ENCODE results near the gene BEND2.
"Not testable (repeated sequence)": the region's sequence is repeated elsewhere in the genome, so short reads cannot be mapped to it uniquely, and the experiment has no call there.

BEND2 gene

DNA sequence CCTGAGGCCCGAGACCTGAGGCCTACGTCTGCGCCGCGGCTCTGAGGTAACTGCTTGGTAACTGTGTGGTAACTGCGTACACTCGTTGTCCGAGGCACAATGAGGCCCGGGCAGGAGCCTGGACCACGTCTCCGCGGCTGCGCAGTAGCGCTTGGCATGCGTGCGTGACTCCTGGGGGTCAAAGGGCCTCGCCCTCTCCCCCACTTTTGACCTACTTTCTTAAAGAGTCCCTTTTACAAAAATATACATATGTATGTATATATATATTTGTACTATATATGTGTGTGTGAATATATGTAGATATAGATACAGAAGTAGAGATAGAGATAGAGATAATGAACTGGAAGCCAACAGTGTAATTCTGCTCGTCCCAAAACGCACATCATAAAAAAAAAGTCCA is at the start of gene BEND2:
BEND2 (minus strand) TSS at position 101 of the 400 bp plus-strand sequence. CDS start 136 bp downstream, outside the sequence.
- Mint-ChIP-seq H3K4me3 (no peak within 1 kb of the TSS), H3K36me3 (ENCODE audit: low read depth) (peaks cover 4% of the 10 kb centered on the region), H3K27ac (no peak within 1 kb of the TSS), H3K9me3 (peaks cover 19% of the 10 kb centered on the region), H3K27me3 (ENCODE audit: low read depth) (no peaks in the 10 kb centered on the region), H3K4me1 (no peaks in the 10 kb centered on the region)
- TF ChIP-seq, protein P1, sequence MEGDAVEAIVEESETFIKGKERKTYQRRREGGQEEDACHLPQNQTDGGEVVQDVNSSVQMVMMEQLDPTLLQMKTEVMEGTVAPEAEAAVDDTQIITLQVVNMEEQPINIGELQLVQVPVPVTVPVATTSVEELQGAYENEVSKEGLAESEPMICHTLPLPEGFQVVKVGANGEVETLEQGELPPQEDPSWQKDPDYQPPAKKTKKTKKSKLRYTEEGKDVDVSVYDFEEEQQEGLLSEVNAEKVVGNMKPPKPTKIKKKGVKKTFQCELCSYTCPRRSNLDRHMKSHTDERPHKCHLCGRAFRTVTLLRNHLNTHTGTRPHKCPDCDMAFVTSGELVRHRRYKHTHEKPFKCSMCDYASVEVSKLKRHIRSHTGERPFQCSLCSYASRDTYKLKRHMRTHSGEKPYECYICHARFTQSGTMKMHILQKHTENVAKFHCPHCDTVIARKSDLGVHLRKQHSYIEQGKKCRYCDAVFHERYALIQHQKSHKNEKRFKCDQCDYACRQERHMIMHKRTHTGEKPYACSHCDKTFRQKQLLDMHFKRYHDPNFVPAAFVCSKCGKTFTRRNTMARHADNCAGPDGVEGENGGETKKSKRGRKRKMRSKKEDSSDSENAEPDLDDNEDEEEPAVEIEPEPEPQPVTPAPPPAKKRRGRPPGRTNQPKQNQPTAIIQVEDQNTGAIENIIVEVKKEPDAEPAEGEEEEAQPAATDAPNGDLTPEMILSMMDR (IDR thresholded peaks at IDR 0.05; ENCODE audit: unreplicated experiment in 3 of 3) = no peak

DNA sequence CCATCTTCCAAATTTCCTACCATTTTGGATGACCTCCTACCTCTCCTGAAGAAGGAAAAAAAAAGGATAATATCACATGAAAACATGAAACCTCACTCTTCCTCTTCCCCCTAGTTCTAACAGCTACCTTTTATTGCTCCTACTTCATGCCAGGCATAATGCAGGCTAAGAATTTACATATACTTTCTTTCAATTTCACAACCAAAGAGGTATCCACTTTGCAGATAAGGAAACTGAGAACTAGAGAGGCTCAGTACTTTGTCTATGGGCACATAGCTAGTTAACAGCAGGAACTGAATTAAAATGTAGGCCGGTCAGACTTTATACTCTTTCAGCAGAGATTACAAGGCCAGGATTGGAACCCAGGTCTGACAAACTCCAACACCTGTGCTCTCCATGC is 34.4 kb upstream of the BEND2 start:
- Mint-ChIP-seq H3K27me3 (ENCODE audit: low read depth) (no peaks in the 10 kb centered on the region), H3K36me3 (ENCODE audit: low read depth) (peaks cover 37% of the 10 kb centered on the region), H3K27ac (no peak overlapping the region), H3K4me1 (no peaks in the 10 kb centered on the region), H3K4me3 (no peak overlapping the region), H3K9me3 (peaks cover 6% of the 10 kb centered on the region)
- TF ChIP-seq, protein P1 (IDR thresholded peaks at IDR 0.05; ENCODE audit: unreplicated experiment in 3 of 3) = no peak

DNA sequence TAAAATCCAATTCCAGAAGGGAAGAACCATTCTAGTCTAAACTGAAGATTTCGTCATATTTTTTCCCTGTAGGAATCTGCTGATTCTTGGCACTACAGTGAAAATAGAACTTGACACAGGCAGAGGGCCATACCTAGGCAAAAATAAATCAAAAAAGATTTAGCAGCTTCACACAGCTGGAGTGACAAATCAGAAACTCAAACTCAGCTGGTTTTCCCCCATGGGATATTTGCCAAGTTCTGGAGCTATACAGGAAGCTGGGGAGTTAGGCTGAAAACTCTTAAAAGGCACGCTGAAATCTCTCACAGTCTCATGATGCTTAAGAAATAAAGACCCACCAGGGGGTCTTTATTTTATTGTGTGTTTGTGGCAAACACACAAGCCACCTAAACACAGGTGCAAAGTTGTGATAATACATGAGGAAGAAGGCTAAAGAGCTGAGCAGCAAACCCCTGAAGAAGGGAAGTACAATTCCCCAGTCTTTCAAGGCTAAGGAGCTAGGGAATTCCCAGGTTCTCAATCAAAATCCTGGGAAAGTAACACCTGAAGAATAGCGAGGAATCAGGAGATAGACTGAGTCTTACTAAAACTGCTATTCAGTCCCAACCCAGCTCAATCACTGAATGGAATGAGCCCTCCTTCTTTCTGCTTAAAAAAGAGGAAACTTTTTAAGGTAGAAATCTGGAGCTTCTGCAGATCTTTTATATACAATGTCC is 32.1 kb upstream of the BEND2 start:
- Mint-ChIP-seq H3K4me1 (no peaks in the 10 kb centered on the region), H3K27ac (no peak overlapping the region), H3K4me3 (no peak overlapping the region), H3K36me3 (ENCODE audit: low read depth) (peaks cover 53% of the 10 kb centered on the region), H3K9me3 (peaks cover 10% of the 10 kb centered on the region), H3K27me3 (ENCODE audit: low read depth) (no peaks in the 10 kb centered on the region)
- TF ChIP-seq, protein P1 (IDR thresholded peaks at IDR 0.05; ENCODE audit: unreplicated experiment in 3 of 3) = no peak

DNA sequence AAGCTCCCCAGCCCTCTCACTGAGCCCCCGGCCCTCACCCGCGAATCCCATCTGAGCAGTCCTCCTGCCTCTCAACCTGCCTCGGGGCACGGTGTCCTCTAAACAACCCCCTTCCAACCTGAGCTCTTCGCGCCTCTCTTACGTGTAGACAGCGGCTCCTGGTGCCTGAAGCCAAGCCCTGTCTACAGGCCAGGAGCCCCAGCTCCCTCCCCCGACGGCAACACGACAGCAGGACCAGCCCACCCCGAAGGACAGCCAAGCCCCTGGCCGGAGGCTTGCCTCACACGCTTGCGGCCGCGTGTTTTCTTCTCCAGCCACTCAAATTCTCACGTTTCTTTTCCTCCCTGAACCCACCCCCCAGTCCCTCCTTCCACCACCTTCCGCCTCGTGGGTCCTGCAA is 9.0 kb upstream of the BEND2 start:
- not testable (repeated sequence) for H3K4me1 Mint-ChIP-seq; H3K4me3 Mint-ChIP-seq; H3K36me3 Mint-ChIP-seq (ENCODE audit: low read depth); H3K27me3 Mint-ChIP-seq (ENCODE audit: low read depth); H3K27ac Mint-ChIP-seq
- peaks cover 26% of the 10 kb centered on the region for H3K9me3 Mint-ChIP-seq

DNA sequence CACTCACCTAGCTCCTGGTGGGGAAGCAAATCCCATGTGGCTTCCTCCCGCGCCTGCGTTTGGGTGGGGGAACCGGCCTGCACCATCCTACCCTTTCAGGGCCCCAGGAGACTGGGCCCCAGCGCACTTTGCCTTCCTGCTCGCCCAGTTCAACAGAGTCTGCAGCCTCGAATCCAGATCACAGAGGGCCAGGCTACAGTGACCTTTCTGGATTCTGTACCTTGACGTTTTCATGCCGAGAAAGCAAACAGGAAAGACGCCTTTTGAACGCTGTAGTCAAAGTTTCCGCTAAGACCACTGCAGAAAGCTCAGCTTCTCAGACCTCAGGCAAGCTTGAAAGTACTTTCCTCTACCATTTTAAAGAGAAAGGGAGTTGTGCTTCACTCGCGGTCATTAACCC is 7.4 kb upstream of the BEND2 start:
- H3K9me3 Mint-ChIP-seq = peaks cover 23% of the 10 kb centered on the region
- H3K36me3 Mint-ChIP-seq (ENCODE audit: low read depth) = no peaks in the 10 kb centered on the region

DNA sequence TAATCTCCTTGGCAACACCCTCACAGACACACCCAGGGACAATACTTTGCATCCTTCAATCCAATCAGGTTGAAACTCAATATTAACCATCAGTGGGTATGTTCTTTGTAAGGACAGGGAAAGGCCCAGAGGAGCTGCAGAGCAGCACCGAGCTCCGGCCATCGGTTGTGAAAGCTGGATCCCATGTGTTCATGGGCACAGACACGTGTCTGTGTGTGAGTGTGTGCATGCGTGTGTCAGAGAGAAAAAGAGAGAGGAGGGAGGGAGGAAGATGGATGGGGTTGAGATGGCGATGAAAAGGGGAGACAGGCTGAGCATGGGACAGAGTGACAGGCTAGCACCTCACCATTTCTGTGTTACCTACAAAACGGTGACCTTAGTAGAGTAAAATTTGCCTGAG is 6.8 kb upstream of the BEND2 start:
- Mint-ChIP-seq H3K36me3 (ENCODE audit: low read depth) (no peaks in the 10 kb centered on the region), H3K27ac (no peak overlapping the region), H3K4me3 (no peak overlapping the region), H3K27me3 (ENCODE audit: low read depth) (peaks cover 3% of the 10 kb centered on the region), H3K9me3 (peaks cover 20% of the 10 kb centered on the region), H3K4me1 (no peaks in the 10 kb centered on the region)
- TF ChIP-seq, protein P1 (IDR thresholded peaks at IDR 0.05; ENCODE audit: unreplicated experiment in 3 of 3) = no peak

More for the DNA sequence above, 7.4 kb upstream of the BEND2 start:
- Mint-ChIP-seq H3K4me1 (no peaks in the 10 kb centered on the region), H3K27ac (no peak overlapping the region), H3K27me3 (ENCODE audit: low read depth) (peaks cover 3% of the 10 kb centered on the region), H3K4me3 (no peak overlapping the region)
- TF ChIP-seq, protein P1 (IDR thresholded peaks at IDR 0.05; ENCODE audit: unreplicated experiment in 3 of 3) = no peak

Measured in nephron (organoid).